MCF 10A (cell line): ENCODE data around the gene STAMBPL1. TPM values are rescaled to one million over a fixed set of nuclear protein-coding genes. Genes with fewer than 3 reads are reported as not detected.
A peak's percentile ranks its signal among the peaks of the same experiment; 100 is the strongest.
"Not testable (repeated sequence)": the region's sequence is repeated elsewhere in the genome, so short reads cannot be mapped to it uniquely, and the experiment has no call there.

Experiments used
- BruUV-seq: library from RNA; stranded (reverse); fragments of 400-500 nt; replicated peaks from 2 replicates; lab custom pipeline; 2021; lab: Mats Ljungman, UMichigan
- CTCF ChIA-PET: fragments of 300-600 bp; sonication (Branson Sonifier 250); formaldehyde crosslinking; extraction: SDS; loops from one replicate; lab custom pipeline; 2021; ENCODE audit warnings: antibody characterized with exemption, inconsistent platforms; lab: Yijun Ruan, JAX
- POLR2A ChIA-PET: fragments of 300-600, 350-650 bp; sonication (Branson Sonifier 250); formaldehyde crosslinking; extraction: SDS; loops from one replicate; lab custom pipeline; 2020; ENCODE audit warnings: antibody characterized with exemption, inconsistent platforms; lab: Yijun Ruan, JAX
- DNase-seq: peaks from one replicate; pipeline ENCODE4 v3.0.0-alpha.2; 2018; ENCODE audit not compliant: unreplicated experiment
- H3K27ac Mint-ChIP-seq: one replicate; pipeline ENCODE4 v1.8.0; 2022; ENCODE audit warnings: mild to moderate bottlenecking, low read depth, mixed read lengths; ENCODE audit not compliant: unreplicated experiment
- H3K27me3 Mint-ChIP-seq: one replicate; pipeline ENCODE4 v1.8.0; 2022; ENCODE audit warnings: mixed read lengths; ENCODE audit not compliant: insufficient read depth, unreplicated experiment
- H3K36me3 Mint-ChIP-seq: one replicate; pipeline ENCODE4 v1.8.0; 2022; ENCODE audit warnings: mild to moderate bottlenecking, moderate library complexity, mixed read lengths; ENCODE audit not compliant: insufficient read depth, unreplicated experiment
- H3K4me1 Mint-ChIP-seq: one replicate; pipeline ENCODE4 v1.8.0; 2022; ENCODE audit warnings: mixed read lengths; ENCODE audit not compliant: insufficient read depth, unreplicated experiment
- H3K4me3 Mint-ChIP-seq: one replicate; pipeline ENCODE4 v1.8.0; 2022; ENCODE audit warnings: mild to moderate bottlenecking, moderate library complexity, mixed read lengths; ENCODE audit not compliant: unreplicated experiment
- H3K9me3 Mint-ChIP-seq: one replicate; pipeline ENCODE4 v1.8.0; 2022; ENCODE audit warnings: mixed read lengths; ENCODE audit not compliant: unreplicated experiment
- CTCF ChIP-seq: fragments of 200-600 bp; IDR thresholded peaks from one replicate; pipeline ENCODE4 v1.8.0; 2022; ENCODE audit warnings: antibody characterized with exemption, mild to moderate bottlenecking; ENCODE audit not compliant: unreplicated experiment
- intact Hi-C: fragments of 100-400 bp; cut with micrococcal nuclease; formaldehyde crosslinking; loops from 2 replicates; pipeline ENCODE4 v1.14.1; 2022
- total RNA-seq: library from RNA; stranded (reverse); gene quantifications from 2 replicates; pipeline ENCODE4 v1.2.3, GENCODE V29; 2022

Gene STAMBPL1
- total RNA-seq, 1 experiment from 2014 or later = 29.2 TPM

GRCh38 chr10:88928254-88928653, 48.2 kb downstream of the STAMBPL1 start:
- Mint-ChIP-seq H3K27me3 (no peaks in the 10 kb centered on the region), H3K9me3 (no peaks in the 10 kb centered on the region), H3K4me3 (no peak overlapping the region), H3K4me1 (peaks cover 31% of the 10 kb centered on the region), H3K36me3 (peaks cover 7% of the 10 kb centered on the region), H3K27ac (no peak overlapping the region)
- BruUV-seq = no TSS peak
- no peak for TF ChIP-seq CTCF
- ChIA-PET POLR2A (interaction anchor here (0.6 to 3.9 kb wide), 4 partner anchors 42 to 62 kb away, joined by 3 to 23 read pairs (median 6); partner anchors contain the start of genes FAS and STAMBPL1), CTCF (interaction anchor here (1.3 to 15.3 kb wide), 2 partner anchors 66 to 93 kb away, joined by 4 to 588 read pairs; no protein-coding TSS in a partner anchor)
- intact Hi-C loops = no loop called here
- DNase-seq = no peak

GRCh38 chr10:88931548-88931947, 51.5 kb downstream of the STAMBPL1 start:
- peaks cover 7% of the 10 kb centered on the region for H3K36me3 Mint-ChIP-seq
- no peaks in the 10 kb centered on the region for H3K9me3 Mint-ChIP-seq
- no TSS peak for BruUV-seq
- no peak overlapping the region for H3K4me3 Mint-ChIP-seq
- no peak for TF ChIP-seq CTCF
- intact Hi-C loops = loop anchor here (5.0 kb wide), 1 partner anchor 244 kb away; no protein-coding TSS in a partner anchor
- peaks cover 32% of the 10 kb centered on the region for H3K4me1 Mint-ChIP-seq
- POLR2A ChIA-PET = interaction anchor here (1.0 to 5.7 kb wide), 7 partner anchors 52 to 100 kb away, joined by 3 to 63 read pairs (median 4); partner anchors contain the start of genes FAS and STAMBPL1
- CTCF ChIA-PET = interaction anchor here (0.6 to 15.3 kb wide), 19 partner anchors 24 to 1263 kb away, joined by 3 to 588 read pairs (median 11); partner anchors contain the start of genes CH25H, FAS and STAMBPL1
- H3K27me3 Mint-ChIP-seq = no peaks in the 10 kb centered on the region
- no peak for DNase-seq
- no peak overlapping the region for H3K27ac Mint-ChIP-seq

GRCh38 chr10:88932029-88932428, 52.0 kb downstream of the STAMBPL1 start:
- Mint-ChIP-seq H3K4me1 (peaks cover 27% of the 10 kb centered on the region), H3K27ac (peak overlapping the region; percentile 64)
- ChIA-PET POLR2A (interaction anchor here (1.0 to 5.7 kb wide), 13 partner anchors 8 to 101 kb away, joined by 3 to 63 read pairs (median 6); partner anchors contain the start of genes ANKRD22, FAS and STAMBPL1), CTCF (interaction anchor here (0.6 to 15.3 kb wide), 39 partner anchors 8 to 1263 kb away, joined by 3 to 588 read pairs (median 8); partner anchors contain the start of genes ANKRD22, FAS and STAMBPL1)
- H3K9me3 Mint-ChIP-seq, BruUV-seq, DNase-seq, H3K4me3 Mint-ChIP-seq, H3K27me3 Mint-ChIP-seq, H3K36me3 Mint-ChIP-seq: not testable (repeated sequence)
- intact Hi-C loops = loop anchor here (1.0 to 5.0 kb wide), 4 partner anchors 51 to 367 kb away; partner anchors contain the start of gene STAMBPL1

- no peak overlapping the region for H3K4me3 Mint-ChIP-seq
Measured at GRCh38 chr10:88932539-88933256, 52.7 kb downstream of the STAMBPL1 start.

More at GRCh38 chr10:88932539-88933256, 52.7 kb downstream of the STAMBPL1 start:
- TF ChIP-seq CTCF = peak; percentile 77
- Mint-ChIP-seq H3K27ac (peak overlapping the region; percentile 64), H3K27me3 (no peaks in the 10 kb centered on the region), H3K4me1 (peaks cover 25% of the 10 kb centered on the region), H3K9me3 (no peaks in the 10 kb centered on the region), H3K36me3 (peaks cover 9% of the 10 kb centered on the region)
- peak; percentile 91 for DNase-seq
- CTCF ChIA-PET = interaction anchor here (0.6 to 15.3 kb wide), 56 partner anchors 9 to 453 kb away, joined by 3 to 588 read pairs (median 6); partner anchors contain the start of genes ANKRD22, FAS and STAMBPL1
- POLR2A ChIA-PET = interaction anchor here (0.6 to 5.7 kb wide), 21 partner anchors 9 to 366 kb away, joined by 3 to 63 read pairs (median 4); partner anchors contain the start of genes ANKRD22, FAS and STAMBPL1
- intact Hi-C loops = loop anchor here (1.0 to 5.0 kb wide), 4 partner anchors 52 to 367 kb away; partner anchors contain the start of gene STAMBPL1
- BruUV-seq = no TSS peak
